ENCODE measurements around the gene FLNB. TPM values are rescaled to one million over a fixed set of nuclear protein-coding genes. Genes with fewer than 3 reads are reported as not detected.

FLNB gene
- total and polyA plus RNA-seq, 12 donors, result 84.6 to 278 (median 131) TPM

- intact Hi-C loops (cut with DNase I), result no loop called here
- no peak for DNase-seq
- WGBS, 4 donors, result 57 to 66% (median 62%) methylated on average over 10 of the region's 10 CpGs
- Histone ChIP-seq H3K4me1 (replicated peaks in 1 of 2) (no peaks in the 10 kb centered on the region), H3K27me3 (no peaks in the 10 kb centered on the region), H3K36me3 (replicated peaks in 1 of 2) (no peaks in the 10 kb centered on the region), H3K27ac (no peak overlapping the region), H3K4me3 (no peak overlapping the region), H3K9me3 (replicated peaks in 1 of 3) (no peaks in the 10 kb centered on the region)
- no peak for TF ChIP-seq POLR2A (IDR thresholded peaks at IDR 0.05)
- TF ChIP-seq, protein P1, sequence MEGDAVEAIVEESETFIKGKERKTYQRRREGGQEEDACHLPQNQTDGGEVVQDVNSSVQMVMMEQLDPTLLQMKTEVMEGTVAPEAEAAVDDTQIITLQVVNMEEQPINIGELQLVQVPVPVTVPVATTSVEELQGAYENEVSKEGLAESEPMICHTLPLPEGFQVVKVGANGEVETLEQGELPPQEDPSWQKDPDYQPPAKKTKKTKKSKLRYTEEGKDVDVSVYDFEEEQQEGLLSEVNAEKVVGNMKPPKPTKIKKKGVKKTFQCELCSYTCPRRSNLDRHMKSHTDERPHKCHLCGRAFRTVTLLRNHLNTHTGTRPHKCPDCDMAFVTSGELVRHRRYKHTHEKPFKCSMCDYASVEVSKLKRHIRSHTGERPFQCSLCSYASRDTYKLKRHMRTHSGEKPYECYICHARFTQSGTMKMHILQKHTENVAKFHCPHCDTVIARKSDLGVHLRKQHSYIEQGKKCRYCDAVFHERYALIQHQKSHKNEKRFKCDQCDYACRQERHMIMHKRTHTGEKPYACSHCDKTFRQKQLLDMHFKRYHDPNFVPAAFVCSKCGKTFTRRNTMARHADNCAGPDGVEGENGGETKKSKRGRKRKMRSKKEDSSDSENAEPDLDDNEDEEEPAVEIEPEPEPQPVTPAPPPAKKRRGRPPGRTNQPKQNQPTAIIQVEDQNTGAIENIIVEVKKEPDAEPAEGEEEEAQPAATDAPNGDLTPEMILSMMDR (IDR thresholded peaks at IDR 0.05), result no peak
These were observed 183.3 kb downstream of the FLNB start for GRCh38 chr3:58191361-58191991.

DNA sequence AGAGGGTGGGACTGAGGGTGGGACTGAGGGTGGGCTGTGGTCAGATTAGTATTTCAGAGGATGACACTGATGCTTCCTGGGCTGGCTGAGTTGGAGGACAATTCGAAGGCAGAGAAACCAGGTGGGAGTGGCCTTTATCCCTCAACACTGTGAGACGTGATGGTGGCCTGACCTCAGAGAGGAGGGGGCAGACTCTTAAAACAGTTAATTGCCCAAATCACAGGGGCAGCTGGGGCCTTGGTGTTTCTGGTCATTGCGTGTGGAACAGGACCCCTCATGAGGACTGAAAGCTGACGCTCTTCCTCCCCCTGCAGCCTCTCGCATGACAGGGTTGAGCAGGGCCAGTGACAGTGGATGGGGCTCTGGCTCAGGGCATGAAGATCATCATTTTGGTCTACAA is 183.8 kb downstream of the FLNB start:
- Histone ChIP-seq H3K27me3 (no peaks in the 10 kb centered on the region), H3K36me3 (replicated peaks in 1 of 2) (no peaks in the 10 kb centered on the region), H3K4me3 (no peak overlapping the region), H3K4me1 (replicated peaks in 1 of 2) (no peaks in the 10 kb centered on the region), H3K27ac (no peak overlapping the region), H3K9me3 (replicated peaks in 1 of 3) (no peaks in the 10 kb centered on the region)
- TF ChIP-seq POLR2A (IDR thresholded peaks at IDR 0.05), result no peak
- TF ChIP-seq, protein P1 (IDR thresholded peaks at IDR 0.05), result no peak
- no peak for DNase-seq
- WGBS, 4 donors, result 77 to 80% (median 79%) methylated on average over 4 to 5 of the region's 5 CpGs
- intact Hi-C loops (cut with DNase I), result no loop called here

DNA sequence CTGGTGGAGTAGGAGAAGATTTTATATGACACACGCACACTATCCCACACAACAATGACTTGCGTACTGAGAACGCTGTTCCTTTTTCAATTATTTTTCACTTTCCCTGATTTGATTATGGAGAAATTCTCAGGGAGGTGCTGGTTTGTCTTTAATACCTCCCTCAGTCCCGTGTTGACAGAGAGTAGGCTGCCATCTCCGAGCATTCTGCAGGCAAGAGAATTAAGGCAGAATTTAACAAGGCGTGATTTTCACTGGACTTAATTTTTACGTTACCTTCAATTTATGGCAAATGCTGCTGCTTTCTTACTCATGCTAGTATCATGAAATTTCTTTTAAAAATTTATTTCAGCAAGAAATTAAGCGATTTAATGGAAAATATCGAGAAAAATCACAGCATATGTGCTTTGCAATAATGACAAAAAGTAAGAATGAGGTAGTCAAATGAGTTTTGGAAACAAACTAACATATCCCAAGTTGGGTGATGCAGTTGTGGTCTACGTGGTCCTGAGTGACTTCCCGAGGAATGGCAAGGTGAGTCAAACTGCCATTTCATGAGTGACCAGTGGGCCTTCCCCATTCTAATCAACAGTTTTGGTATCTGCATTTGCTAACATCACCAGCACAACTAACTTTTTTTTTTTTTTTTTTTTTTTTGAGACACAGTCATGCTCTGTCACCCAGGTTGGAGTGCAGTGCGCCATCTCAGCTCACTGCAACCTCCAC is 185.6 kb downstream of the FLNB start:
- TF ChIP-seq, protein P1 (IDR thresholded peaks at IDR 0.05), result no peak
- Histone ChIP-seq H3K27me3 (no peaks in the 10 kb centered on the region), H3K36me3 (replicated peaks in 1 of 2) (no peaks in the 10 kb centered on the region), H3K4me3 (no peak overlapping the region), H3K27ac (no peak overlapping the region), H3K4me1 (replicated peaks in 1 of 2) (no peaks in the 10 kb centered on the region), H3K9me3 (replicated peaks in 1 of 3) (no peaks in the 10 kb centered on the region)
- no peak for DNase-seq
- intact Hi-C loops (cut with DNase I), result no loop called here
- 92 to 97% (median 94%) methylated on average over 12 of the region's 12 CpGs for WGBS, 4 donors

- H3K4me3 ChIP-seq, result no peak overlapping the region
- TF ChIP-seq POLR2A (IDR thresholded peaks at IDR 0.05), result no peak
- TF ChIP-seq, protein P1 (IDR thresholded peaks at IDR 0.05), result no peak
- no peaks in the 10 kb centered on the region for H3K9me3 ChIP-seq (replicated peaks in 1 of 3)
- peak overlapping the region in 1 of 5 donors; percentile 71 for H3K27ac ChIP-seq
- no peaks in the 10 kb centered on the region for H3K36me3 ChIP-seq (replicated peaks in 1 of 2)
- no peaks in the 10 kb centered on the region for H3K27me3 ChIP-seq
- intact Hi-C loops (cut with DNase I), result no loop called here
- DNase-seq, result no peak
- WGBS, 4 donors, result 87 to 98% (median 95%) methylated on average over 8 to 10 of the region's 10 CpGs
- H3K4me1 ChIP-seq (replicated peaks in 1 of 2), result no peaks in the 10 kb centered on the region
These were observed 189.4 kb downstream of the FLNB start for GRCh38 chr3:58197588-58197987.

All from adrenal gland (tissue), 12 donors.